K562 (cell line): ENCODE results near the gene CHGA. TPM values are rescaled to one million over a fixed set of nuclear protein-coding genes. Genes with fewer than 3 reads are reported as not detected.

Experiments
- ATAC-seq: fragments of 200-7000 bp; cut with Tn5 transposase; 3 replicates; pipeline ENCODE4 v1.9.1; 2020; ENCODE audit warnings: moderate library complexity
- Bru-seq: library from RNA; stranded (reverse); fragments of 400-500 nt; gene quantifications from one replicate; lab custom pipeline; 2021; lab: Mats Ljungman, UMichigan
- BruChase-seq, 2 experiments: library from RNA; stranded (reverse); fragments of 400-500 nt; gene quantifications; one replicate each; lab custom pipeline; 2021; lab: Mats Ljungman, UMichigan
- BruUV-seq: library from RNA; stranded (reverse); fragments of 400-500 nt; replicated peaks from 2 replicates; lab custom pipeline; 2021; lab: Mats Ljungman, UMichigan
- CTCF ChIA-PET: fragments of 300-600 bp; formaldehyde crosslinking; extraction: SDS; loops from one replicate; lab custom pipeline; 2021; ENCODE audit warnings: low intra/inter-chr PET ratio; lab: Yijun Ruan, JAX
- POLR2A ChIA-PET: fragments of 300-600, 350-650 bp; sonication (Branson Sonifier 250); formaldehyde crosslinking; extraction: SDS; loops from one replicate; lab custom pipeline; 2021; ENCODE audit warnings: antibody characterized with exemption, inconsistent platforms; lab: Yijun Ruan, JAX
- DNase-seq, 4 experiments: peaks; one replicate each; pipeline versions ENCODE4 v3.0.0 to v3.0.0-alpha.2; 2011 to 2018; ENCODE audit warnings: low spot score in 3 of 4, mixed read lengths in 3 of 4; ENCODE audit errors: extremely low read depth in 1 of 4
- FAIRE-seq: peaks from 2 replicates; lab custom pipeline; 2011; peaks lifted over from hg19 to GRCh38; lab: Jason Lieb, UNC
- H2AFZ ChIP-seq: 2 replicates; pipeline ENCODE4 v1.6.0; 2011; ENCODE audit warnings: low read depth, low read length, control low read depth, inconsistent platforms
- H3K27ac ChIP-seq: fragments of 200-600 bp; 3 replicates; pipeline ENCODE4 v1.8.0; 2011; ENCODE audit warnings: low read depth, mild to moderate bottlenecking, control low read depth, inconsistent platforms, low read length, moderate library complexity, mixed read lengths; ENCODE audit errors: extremely low read depth
- H3K27me3 ChIP-seq, 2 experiments: fragments of 300-600 bp in 1 of 2; 2 replicates in 1 of 2; 3 replicates in 1 of 2; pipeline versions ENCODE4 v1.6.0 to v1.8.0; 2011; ENCODE audit warnings: inconsistent platforms in 2 of 2, low read length in 2 of 2, mild to moderate bottlenecking in 1 of 2, mixed read lengths in 1 of 2, moderate library complexity in 1 of 2; ENCODE audit not compliant: control insufficient read depth in 2 of 2, insufficient read depth in 2 of 2
- H3K36me3 ChIP-seq: fragments of 300-600 bp; 3 replicates; pipeline ENCODE4 v1.8.0; 2011; ENCODE audit warnings: mild to moderate bottlenecking, low read length, inconsistent platforms; ENCODE audit not compliant: control insufficient read depth, insufficient read depth
- H3K4me1 ChIP-seq, 2 experiments: fragments of 200-600 bp in 1 of 2; replicated peaks in 1 of 2; 2 replicates in 1 of 2; 3 replicates in 1 of 2; pipeline versions ENCODE4 v1.5.1 to v1.8.0; 2011; ENCODE audit warnings: inconsistent platforms in 2 of 2, low read length in 2 of 2, mild to moderate bottlenecking in 1 of 2, mixed read lengths in 1 of 2, moderate library complexity in 1 of 2; ENCODE audit not compliant: control insufficient read depth in 2 of 2, insufficient read depth in 2 of 2
- H3K4me2 ChIP-seq: 2 replicates; pipeline ENCODE4 v1.6.1; 2011; ENCODE audit warnings: low read length, control low read depth, inconsistent platforms, mixed read lengths; ENCODE audit not compliant: insufficient read depth
- H3K4me3 ChIP-seq: fragments of 200-600 bp; sonication (generic), shearing (Covaris generic); 2 replicates; pipeline ENCODE4 v1.5.1; 2016; ENCODE audit warnings: control low read depth, inconsistent platforms
- H3K79me2 ChIP-seq: fragments of 200-600 bp; 3 replicates; pipeline ENCODE4 v1.8.0; 2011; ENCODE audit warnings: low read length, inconsistent platforms; ENCODE audit not compliant: control insufficient read depth, insufficient read depth
- H3K9ac ChIP-seq, 2 experiments: 2 replicates each; pipeline versions ENCODE4 v1.6.0 to v1.6.1; 2011; ENCODE audit warnings: low read depth in 2 of 2, low read length in 2 of 2, control low read depth in 1 of 2, inconsistent platforms in 1 of 2, mild to moderate bottlenecking in 1 of 2, mixed read lengths in 1 of 2; ENCODE audit not compliant: insufficient read depth in 1 of 2
- H3K9me1 ChIP-seq: one replicate; pipeline ENCODE4 v1.6.0; 2011; ENCODE audit warnings: inconsistent platforms, mild to moderate bottlenecking, low read length, moderate library complexity; ENCODE audit not compliant: control insufficient read depth, insufficient read depth
- H3K9me3 ChIP-seq: replicated peaks from 2 replicates; pipeline ENCODE4 v1.5.1; 2011; ENCODE audit warnings: low read depth, low read length, inconsistent platforms; ENCODE audit not compliant: control insufficient read depth, insufficient read depth
- H4K20me1 ChIP-seq: replicated peaks from 2 replicates; pipeline ENCODE4 v1.6.1; 2011; ENCODE audit warnings: low read length, inconsistent platforms, mixed read lengths; ENCODE audit not compliant: control insufficient read depth, insufficient read depth
- REST ChIP-seq, 2 experiments: fragments of 450-650 bp; formaldehyde crosslinking in 1 of 2; IDR thresholded peaks; 2 replicates each; pipeline versions ENCODE4 v1.4.0 to v1.6.1; 2014 to 2020; ENCODE audit warnings: mild to moderate bottlenecking in 2 of 2, borderline replicate concordance in 1 of 2, low read depth in 1 of 2
- TAF15 ChIP-seq: fragments of 200-400 bp; formaldehyde crosslinking; IDR thresholded peaks from 2 replicates; pipeline ENCODE4 v1.6.1; 2017; ENCODE audit warnings: mild to moderate bottlenecking, low read depth, low read length, moderate library complexity
- TBP ChIP-seq: optimal IDR thresholded peaks from 2 replicates; pipeline ENCODE3; 2011; ENCODE audit warnings: low read depth, low read length, improper control_type of control experiment
- XRCC5 ChIP-seq: fragments of 200-400 bp; formaldehyde crosslinking; IDR thresholded peaks from 2 replicates; pipeline ENCODE4 v1.6.1; 2017; ENCODE audit warnings: low read depth, mild to moderate bottlenecking, low read length
- WGBS: fragments of 100-300 bp; shearing (Covaris generic); methylation state at CpG from one replicate; pipeline ENCODE4 v1.1.6; 2016; ENCODE audit warnings: low coverage, mixed read lengths; ENCODE audit not compliant: insufficient coverage; ENCODE audit errors: missing lambda C conversion rate; 5-methylcytosine and 5-hydroxymethylcytosine counted together
- in situ Hi-C: fragments of 300-500 bp; cut with MboI; formaldehyde crosslinking; loops from 4 replicates; pipeline ENCODE4 v1.15.0; 2018; ENCODE audit warnings: inconsistent platforms, mixed read lengths
- intact Hi-C: fragments of 100-400 bp; cut with micrococcal nuclease; formaldehyde crosslinking; loops from 2 replicates; pipeline ENCODE4 v1.14.2; 2022
- long read RNA-seq, 3 experiments: library from polyadenylated mRNA in 2 of 3; library from RNA in 1 of 3; unstranded in 2 of 3; stranded (forward) in 1 of 3; transcript quantifications; one replicate each; pipeline ENCODE4 v2.0.0, GENCODE V29; 2019 to 2022
- polyA minus RNA-seq, 3 experiments: library from RNA; depleted of rRNA, polyadenylated mRNA; stranded (reverse); fragments of >200 nt; gene quantifications; 2 replicates each; pipeline ENCODE4 v1.2.3, GENCODE V29; 2011
- polyA plus RNA-seq, 8 experiments: library from polyadenylated mRNA; depleted of rRNA in 4 of 8; stranded (reverse) in 5 of 8; unstranded in 3 of 8; fragments of >200 nt; fragmentation: Nextera tagmentation in 2 of 8; fragmentation: Illumina TruSeq in 1 of 8; extraction: Ambion mirVana in 2 of 8; extraction: Trizol in 1 of 8; gene quantifications; 2 replicates each; pipeline versions ENCODE4 v1.2.1 to v1.2.3, GENCODE V29; 2011 to 2014; ENCODE audit warnings: inconsistent platforms in 1 of 8, missing spikeins in 1 of 8
- total RNA-seq, 7 experiments: library from RNA; depleted of rRNA in 6 of 7; stranded (reverse); fragments of >200 nt in 6 of 7; fragmentation: Illumina TruSeq in 2 of 7; extraction: Trizol in 2 of 7; gene quantifications; 2 replicates each; pipeline versions ENCODE4 v1.2.1 to v1.2.3, GENCODE V29; 2011 to 2021; ENCODE audit warnings: low replicate concordance in 1 of 7

The CHGA gene
- not detected in 2 replicates for total RNA-seq (2011; cell fraction: chromatin; rRNA removed; ENCODE audit: low replicate concordance)
- total RNA-seq (2011; cell fraction: nucleolus; rRNA removed), result not detected in 2 replicates
- total RNA-seq (2011; cell fraction: nucleoplasm; rRNA removed), result not detected in 2 replicates
- total RNA-seq (2014; rRNA removed) (not detected in 2 replicates), total RNA-seq (2014; rRNA removed; fragmentation: Illumina TruSeq; extraction: Trizol) (not detected in 2 replicates), total RNA-seq (2015; rRNA removed; fragmentation: Illumina TruSeq; extraction: Trizol) (not detected in 2 replicates), total RNA-seq (2021) (0.20 TPM in 1 of 2 replicates, not detected in the other), polyA plus RNA-seq (2011; rRNA removed) (not detected in 2 replicates), polyA plus RNA-seq (2014; fragmentation: Illumina TruSeq; extraction: Trizol) (not detected in 2 replicates), polyA plus RNA-seq (2014; fragmentation: Nextera tagmentation; extraction: Ambion mirVana) (not detected), polyA plus RNA-seq (2014; rRNA removed) (not detected in 2 replicates), polyA minus RNA-seq (2011; rRNA and poly(A)+ RNA removed) (not detected in 2 replicates), Bru-seq, nascent RNA (not detected), BruChase-seq, experiment 1, labeled RNA remaining after a 2-hour chase (not detected), BruChase-seq, experiment 2, labeled RNA remaining after a 6-hour chase (not detected)
- not detected in 2 replicates for polyA plus RNA-seq (2011; cell fraction: cytosol; rRNA removed)
- polyA plus RNA-seq (2011; cell fraction: nucleus; rRNA removed), result not detected in 2 replicates
- polyA plus RNA-seq (2012), result not detected in 2 replicates
- not detected in 2 replicates for polyA minus RNA-seq (2011; cell fraction: cytosol; rRNA and poly(A)+ RNA removed)
- polyA minus RNA-seq (2011; cell fraction: nucleus; rRNA and poly(A)+ RNA removed), result not detected in 2 replicates
- long read RNA-seq, experiment 1, result 0 reads
- long read RNA-seq, experiment 2, result 0 reads
- long read RNA-seq, experiment 3, result 0 reads

- in situ Hi-C loops, result no loop called here
- Histone ChIP-seq H3K27me3 (peaks cover 0 to 10% of the 10 kb centered on the region in 2 experiments; a peak in 2 of 5 replicates), H3K4me3 (no peak within 1 kb of the TSS), H3K9me1 (no peaks in the 10 kb centered on the region), H4K20me1 (no peaks in the 10 kb centered on the region; the same call in 1 of the 2 replicates), H3K9me3 (no peaks in the 10 kb centered on the region), H3K79me2 (no peaks in the 10 kb centered on the region), H3K4me1 (peaks cover 0 to 7% of the 10 kb centered on the region in 2 experiments; a peak in 1 of 5 replicates), H3K4me2 (no peak within 1 kb of the TSS), H3K36me3 (no peaks in the 10 kb centered on the region), H3K27ac (no peak within 1 kb of the TSS), H2AFZ (no peak within 1 kb of the TSS), H3K9ac (no peak within 1 kb of the TSS)
- intact Hi-C loops, result no loop called here
- DNase-seq, result peak; percentile 57 to 79 (median 74)
- no peak for FAIRE-seq
- peak; percentile 96 for ATAC-seq
- 0% methylated on average over 8 of the region's 86 CpGs for WGBS
- CTCF ChIA-PET, result no interaction called here
- no TSS peak for BruUV-seq
- POLR2A ChIA-PET, result interaction anchor here (1.2 kb wide), 1 partner anchor 29 kb away, joined by 3 read pairs; no protein-coding TSS in a partner anchor
- TF ChIP-seq TAF15 (no peak), XRCC5 (0 out of 2 replicates have a peak, but pooled peaks have one; percentile 47), REST (IDR thresholded peaks at IDR 0.05; ENCODE audit: borderline replicate concordance) (peak; percentile 99), REST (CRISPR knock-in tag; IDR thresholded peaks at IDR 0.05; ENCODE audit: low read depth) (peak; percentile 98), TBP (no peak)
These were observed at the start of gene CHGA for GRCh38 chr14:92922883-92923743. TSS of gene CHGA (plus strand) at chr14:92923150. CDS start at chr14:92923360, 210 bp downstream.
